HepG2 (cell line): ENCODE measurements around the gene MTA1. TPM values are rescaled to one million over a fixed set of nuclear protein-coding genes. Genes with fewer than 3 reads are reported as not detected.

ENCODE experiments used
- EEA1 ChIP-seq: sonication (generic); formaldehyde crosslinking; IDR thresholded peaks from 2 replicates; pipeline ENCODE4 v1.5.1; 2020; ENCODE audit warnings: mild to moderate bottlenecking, missing genetic modification reagents, borderline replicate concordance
- FOXK2 ChIP-seq: fragments of 450-650 bp; IDR thresholded peaks from 2 replicates; pipeline ENCODE4 v1.6.1; 2016
- HNF4G ChIP-seq, 2 experiments: sonication (generic) in 1 of 2; formaldehyde crosslinking in 1 of 2; IDR thresholded peaks; 2 replicates each; pipeline versions ENCODE4 v1.4.0 to v1.6.1; 2011 to 2020; ENCODE audit warnings: borderline replicate concordance in 2 of 2, low read depth in 2 of 2, mild to moderate bottlenecking in 2 of 2, low read length in 1 of 2, missing genetic modification reagents in 1 of 2, moderate library complexity in 1 of 2
- HNRNPL ChIP-seq: fragments of 200-400 bp; formaldehyde crosslinking; IDR thresholded peaks from 2 replicates; pipeline ENCODE4 v1.6.1; 2017; ENCODE audit warnings: mild to moderate bottlenecking, low read depth, low read length
- JUNB ChIP-seq: sonication (generic); formaldehyde crosslinking; IDR thresholded peaks from 2 replicates; pipeline ENCODE4 v1.8.0; 2022; ENCODE audit warnings: missing genetic modification reagents, mild to moderate bottlenecking, borderline replicate concordance
- KDM5B ChIP-seq: sonication (generic); formaldehyde crosslinking; IDR thresholded peaks from 2 replicates; pipeline ENCODE4 v1.4.0; 2020; ENCODE audit warnings: missing genetic modification reagents, mild to moderate bottlenecking, borderline replicate concordance
- MED13 ChIP-seq: sonication (generic); formaldehyde crosslinking; IDR thresholded peaks from 2 replicates; pipeline ENCODE4 v1.5.0; 2020; ENCODE audit warnings: missing genetic modification reagents
- ZBTB20 ChIP-seq: sonication (generic); formaldehyde crosslinking; IDR thresholded peaks from 2 replicates; pipeline ENCODE4 v1.8.1; 2023; ENCODE audit warnings: missing genetic modification reagents, low read depth, mild to moderate bottlenecking, borderline replicate concordance
- ZMYM3 ChIP-seq: sonication (generic); formaldehyde crosslinking; IDR thresholded peaks from 2 replicates; pipeline ENCODE4 v1.5.1; 2020; ENCODE audit warnings: mild to moderate bottlenecking, missing genetic modification reagents
- ZNF34 ChIP-seq: sonication (generic); formaldehyde crosslinking; IDR thresholded peaks from 2 replicates; pipeline ENCODE4 v1.4.0; 2020; ENCODE audit warnings: mild to moderate bottlenecking, missing genetic modification reagents, borderline replicate concordance
- ZNF724P ChIP-seq: sonication (generic); formaldehyde crosslinking; IDR thresholded peaks from 2 replicates; pipeline ENCODE4 v1.8.0; 2022; ENCODE audit warnings: missing genetic modification reagents, borderline replicate concordance
- polyA plus RNA-seq, 8 experiments: library from polyadenylated mRNA; depleted of rRNA in 3 of 8; stranded (reverse) in 7 of 8; unstranded in 1 of 8; fragments of >200 nt; fragmentation: Illumina TruSeq in 4 of 8; extraction: Trizol in 4 of 8; gene quantifications; 2 replicates each; pipeline versions ENCODE4 v1.2.1 to v1.2.3, GENCODE V29; 2011 to 2016; ENCODE audit warnings: low read depth in 4 of 8, missing spikeins in 1 of 8, mixed read lengths in 1 of 8; ENCODE audit not compliant: insufficient read depth in 1 of 8
- total RNA-seq, 5 experiments: library from RNA; depleted of rRNA; stranded (reverse); fragments of >200 nt; fragmentation: Illumina TruSeq; extraction: Trizol; gene quantifications; 2 replicates each; pipeline ENCODE4 v1.2.3, GENCODE V29; 2016; ENCODE audit warnings: low read depth in 1 of 5
- TF ChIP-seq, protein P1 (sequence below): sonication (generic); formaldehyde crosslinking; IDR thresholded peaks from 2 replicates; pipeline ENCODE4 v1.4.0; 2020; ENCODE audit warnings: mild to moderate bottlenecking, missing genetic modification reagents, borderline replicate concordance
- TF ChIP-seq, protein P2 (sequence below): IDR thresholded peaks from 2 replicates; pipeline ENCODE4 v1.6.1; 2016; ENCODE audit warnings: missing genetic modification reagents, missing compliant biosample characterization
- TF ChIP-seq, protein P3 (sequence below): sonication (generic); formaldehyde crosslinking; IDR thresholded peaks from 2 replicates; pipeline ENCODE4 v1.5.1; 2020; ENCODE audit warnings: missing genetic modification reagents, mild to moderate bottlenecking, borderline replicate concordance
- TF ChIP-seq, protein P4 (sequence below): sonication (generic); formaldehyde crosslinking; IDR thresholded peaks from 2 replicates; pipeline ENCODE4 v1.8.0; 2022; ENCODE audit warnings: missing genetic modification reagents, mild to moderate bottlenecking, inconsistent platforms, borderline replicate concordance
- TF ChIP-seq, protein P5 (sequence below), 2 experiments: fragments of 450-650 bp in 1 of 2; sonication (generic) in 1 of 2; formaldehyde crosslinking; IDR thresholded peaks; 2 replicates each; pipeline versions ENCODE4 v1.5.0 to v1.8.0; 2020 to 2022; ENCODE audit warnings: mild to moderate bottlenecking in 1 of 2, missing genetic modification reagents in 1 of 2
- TF ChIP-seq, protein P6 (sequence below): sonication (generic); formaldehyde crosslinking; IDR thresholded peaks from 2 replicates; pipeline ENCODE4 v1.8.0; 2022; ENCODE audit warnings: mild to moderate bottlenecking, missing genetic modification reagents; ENCODE audit not compliant: insufficient replicate concordance

Gene MTA1
- total and polyA plus RNA-seq, 2 of the 13 experiments (the other 11 are each of a cell fraction or from before 2014, with no cell fraction given), result 35.2 to 85.8 TPM

DNA sequence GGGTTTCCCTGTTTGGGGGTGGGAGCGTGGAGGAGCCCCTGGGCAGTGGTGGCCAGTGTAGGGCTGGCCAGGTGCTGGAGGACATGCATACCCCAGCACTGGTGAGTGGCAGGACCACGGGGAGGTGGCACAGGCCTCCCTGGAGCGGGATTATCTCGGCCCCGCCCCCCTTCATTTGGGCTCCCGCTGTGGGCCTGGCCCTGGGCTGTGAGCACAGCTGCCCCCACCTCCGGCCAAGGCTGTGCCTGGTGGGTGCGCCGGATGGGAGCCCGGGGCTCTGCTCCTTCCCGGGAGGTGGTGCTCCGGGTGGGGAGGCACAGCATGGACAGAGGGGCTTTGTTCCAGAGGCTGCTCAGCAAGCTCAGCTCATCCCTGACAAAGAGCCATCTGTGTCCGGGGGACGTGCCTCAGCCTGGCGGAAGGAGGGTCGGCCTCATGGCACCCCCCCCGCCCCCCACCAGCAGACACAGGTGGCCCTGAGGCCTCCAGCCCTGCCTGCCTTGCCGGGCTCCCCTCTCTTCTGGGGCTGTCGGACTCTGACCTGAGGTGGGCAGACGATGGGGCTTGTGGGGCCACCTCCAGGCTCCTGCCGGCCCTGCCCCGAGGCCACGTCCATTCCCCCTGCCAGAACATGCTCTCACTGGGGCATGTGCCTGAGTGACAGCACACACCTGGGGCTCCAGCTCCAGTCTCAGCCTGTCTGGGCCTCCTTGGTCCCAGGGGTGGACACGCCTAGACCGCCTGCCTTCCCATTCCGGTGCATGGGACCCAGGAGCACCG, 79.8 kb downstream of the MTA1 start (continued):
- TF ChIP-seq, protein P1, sequence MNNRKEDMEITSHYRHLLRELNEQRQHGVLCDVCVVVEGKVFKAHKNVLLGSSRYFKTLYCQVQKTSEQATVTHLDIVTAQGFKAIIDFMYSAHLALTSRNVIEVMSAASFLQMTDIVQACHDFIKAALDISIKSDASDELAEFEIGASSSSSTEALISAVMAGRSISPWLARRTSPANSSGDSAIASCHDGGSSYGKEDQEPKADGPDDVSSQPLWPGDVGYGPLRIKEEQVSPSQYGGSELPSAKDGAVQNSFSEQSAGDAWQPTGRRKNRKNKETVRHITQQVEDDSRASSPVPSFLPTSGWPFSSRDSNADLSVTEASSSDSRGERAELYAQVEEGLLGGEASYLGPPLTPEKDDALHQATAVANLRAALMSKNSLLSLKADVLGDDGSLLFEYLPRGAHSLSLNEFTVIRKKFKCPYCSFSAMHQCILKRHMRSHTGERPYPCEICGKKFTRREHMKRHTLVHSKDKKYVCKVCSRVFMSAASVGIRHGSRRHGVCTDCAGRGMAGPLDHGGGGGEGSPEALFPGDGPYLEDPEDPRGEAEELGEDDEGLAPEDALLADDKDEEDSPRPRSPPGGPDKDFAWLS, result peak; percentile 92
- 0 out of 2 replicates have a peak, but pooled peaks have one; percentile 26 for TF ChIP-seq EEA1 (CRISPR knock-in tag)
- TF ChIP-seq, protein P2, sequence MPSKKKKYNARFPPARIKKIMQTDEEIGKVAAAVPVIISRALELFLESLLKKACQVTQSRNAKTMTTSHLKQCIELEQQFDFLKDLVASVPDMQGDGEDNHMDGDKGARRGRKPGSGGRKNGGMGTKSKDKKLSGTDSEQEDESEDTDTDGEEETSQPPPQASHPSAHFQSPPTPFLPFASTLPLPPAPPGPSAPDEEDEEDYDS (CRISPR knock-in tag), result peak; percentile 54
- TF ChIP-seq HNRNPL, result peak; percentile 94
- no peak for TF ChIP-seq JUNB
- peak; percentile 88 for TF ChIP-seq HNF4G (IDR thresholded peaks at IDR 0.05; ENCODE audit: borderline replicate concordance, low read depth, low read length)
- TF ChIP-seq HNF4G (CRISPR knock-in tag; IDR thresholded peaks at IDR 0.05; ENCODE audit: borderline replicate concordance, low read depth), result peak; percentile 90; the same call in 1 of the 2 replicates
- TF ChIP-seq, protein P3, sequence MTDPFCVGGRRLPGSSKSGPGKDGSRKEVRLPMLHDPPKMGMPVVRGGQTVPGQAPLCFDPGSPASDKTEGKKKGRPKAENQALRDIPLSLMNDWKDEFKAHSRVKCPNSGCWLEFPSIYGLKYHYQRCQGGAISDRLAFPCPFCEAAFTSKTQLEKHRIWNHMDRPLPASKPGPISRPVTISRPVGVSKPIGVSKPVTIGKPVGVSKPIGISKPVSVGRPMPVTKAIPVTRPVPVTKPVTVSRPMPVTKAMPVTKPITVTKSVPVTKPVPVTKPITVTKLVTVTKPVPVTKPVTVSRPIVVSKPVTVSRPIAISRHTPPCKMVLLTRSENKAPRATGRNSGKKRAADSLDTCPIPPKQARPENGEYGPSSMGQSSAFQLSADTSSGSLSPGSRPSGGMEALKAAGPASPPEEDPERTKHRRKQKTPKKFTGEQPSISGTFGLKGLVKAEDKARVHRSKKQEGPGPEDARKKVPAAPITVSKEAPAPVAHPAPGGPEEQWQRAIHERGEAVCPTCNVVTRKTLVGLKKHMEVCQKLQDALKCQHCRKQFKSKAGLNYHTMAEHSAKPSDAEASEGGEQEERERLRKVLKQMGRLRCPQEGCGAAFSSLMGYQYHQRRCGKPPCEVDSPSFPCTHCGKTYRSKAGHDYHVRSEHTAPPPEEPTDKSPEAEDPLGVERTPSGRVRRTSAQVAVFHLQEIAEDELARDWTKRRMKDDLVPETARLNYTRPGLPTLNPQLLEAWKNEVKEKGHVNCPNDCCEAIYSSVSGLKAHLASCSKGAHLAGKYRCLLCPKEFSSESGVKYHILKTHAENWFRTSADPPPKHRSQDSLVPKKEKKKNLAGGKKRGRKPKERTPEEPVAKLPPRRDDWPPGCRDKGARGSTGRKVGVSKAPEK (CRISPR knock-in tag), result no peak
- peak; percentile 54; the same call in 1 of the 2 replicates for TF ChIP-seq KDM5B
- TF ChIP-seq, protein P4, sequence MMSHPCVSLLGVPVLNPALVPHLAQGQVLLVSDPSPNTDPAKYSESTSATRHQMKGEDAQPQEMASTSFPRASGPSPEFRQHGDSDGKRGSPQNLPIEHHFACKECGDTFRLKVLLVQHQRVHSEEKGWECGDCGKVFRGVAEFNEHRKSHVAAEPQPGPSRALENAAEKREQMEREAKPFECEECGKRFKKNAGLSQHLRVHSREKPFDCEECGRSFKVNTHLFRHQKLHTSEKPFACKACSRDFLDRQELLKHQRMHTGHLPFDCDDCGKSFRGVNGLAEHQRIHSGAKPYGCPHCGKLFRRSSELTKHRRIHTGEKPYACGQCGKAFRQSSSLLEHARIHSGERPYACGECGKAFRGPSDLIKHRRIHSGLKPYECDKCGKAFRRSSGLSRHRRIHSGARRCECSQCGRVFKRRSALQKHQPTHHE, result peak; percentile 66; the same call in 1 of the 2 replicates
- TF ChIP-seq, protein P5, sequence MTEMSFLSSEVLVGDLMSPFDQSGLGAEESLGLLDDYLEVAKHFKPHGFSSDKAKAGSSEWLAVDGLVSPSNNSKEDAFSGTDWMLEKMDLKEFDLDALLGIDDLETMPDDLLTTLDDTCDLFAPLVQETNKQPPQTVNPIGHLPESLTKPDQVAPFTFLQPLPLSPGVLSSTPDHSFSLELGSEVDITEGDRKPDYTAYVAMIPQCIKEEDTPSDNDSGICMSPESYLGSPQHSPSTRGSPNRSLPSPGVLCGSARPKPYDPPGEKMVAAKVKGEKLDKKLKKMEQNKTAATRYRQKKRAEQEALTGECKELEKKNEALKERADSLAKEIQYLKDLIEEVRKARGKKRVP (CRISPR knock-in tag; IDR thresholded peaks at IDR 0.05), result no peak
- TF ChIP-seq, protein P6, sequence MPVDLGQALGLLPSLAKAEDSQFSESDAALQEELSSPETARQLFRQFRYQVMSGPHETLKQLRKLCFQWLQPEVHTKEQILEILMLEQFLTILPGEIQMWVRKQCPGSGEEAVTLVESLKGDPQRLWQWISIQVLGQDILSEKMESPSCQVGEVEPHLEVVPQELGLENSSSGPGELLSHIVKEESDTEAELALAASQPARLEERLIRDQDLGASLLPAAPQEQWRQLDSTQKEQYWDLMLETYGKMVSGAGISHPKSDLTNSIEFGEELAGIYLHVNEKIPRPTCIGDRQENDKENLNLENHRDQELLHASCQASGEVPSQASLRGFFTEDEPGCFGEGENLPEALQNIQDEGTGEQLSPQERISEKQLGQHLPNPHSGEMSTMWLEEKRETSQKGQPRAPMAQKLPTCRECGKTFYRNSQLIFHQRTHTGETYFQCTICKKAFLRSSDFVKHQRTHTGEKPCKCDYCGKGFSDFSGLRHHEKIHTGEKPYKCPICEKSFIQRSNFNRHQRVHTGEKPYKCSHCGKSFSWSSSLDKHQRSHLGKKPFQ (CRISPR knock-in tag), result peak; percentile 90
- TF ChIP-seq ZNF34, result peak; percentile 58; the same call in 1 of the 2 replicates
- TF ChIP-seq ZNF724P (CRISPR knock-in tag), result peak; percentile 82; the same call in 1 of the 2 replicates
- TF ChIP-seq FOXK2, result no peak
- no peak for TF ChIP-seq ZMYM3 (CRISPR knock-in tag)
- TF ChIP-seq MED13, result peak; percentile 88; the same call in 1 of the 2 replicates
- no peak for TF ChIP-seq ZBTB20
